Measurements from ENCODE around the gene DNAJA4. TPM values are rescaled to one million over a fixed set of nuclear protein-coding genes. Genes with fewer than 3 reads are reported as not detected.

DNAJA4 gene
- polyA plus RNA-seq, 6 donors from 2014 or later, result 3.1 to 5.3 (median 4.3) TPM

GRCh38 chr15:78317145-78317836 lies 52.9 kb downstream of the DNAJA4 start:
- Mint-ChIP-seq H3K9me3 (no peaks in the 10 kb centered on the region), H3K4me1 (no peaks in the 10 kb centered on the region), H3K36me3 (no peaks in the 10 kb centered on the region), H3K4me3 (no peak overlapping the region), H3K27ac (no peak overlapping the region), H3K27me3 (peaks cover 7 to 28% (median 10%) of the 10 kb centered on the region in 3 donors)
- ATAC-seq (ENCODE audit: low read depth in 2 of 2) (no peak), DNase-seq (no peak)

- H3K36me3 Mint-ChIP-seq, result no peaks in the 10 kb centered on the region
- no peak overlapping the region for H3K4me3 Mint-ChIP-seq
- ATAC-seq (ENCODE audit: low read depth in 2 of 2) (no peak), DNase-seq (no peak)
- H3K27ac Mint-ChIP-seq, result no peak overlapping the region
- H3K9me3 Mint-ChIP-seq, result no peaks in the 10 kb centered on the region
- peaks cover 0 to 9% (median 7%) of the 10 kb centered on the region in 3 donors for H3K27me3 Mint-ChIP-seq
- no peaks in the 10 kb centered on the region for H3K4me1 Mint-ChIP-seq
Observed at GRCh38 chr15:78319588-78319987, 55.2 kb downstream of the DNAJA4 start.

- Mint-ChIP-seq H3K27ac (no peak overlapping the region), H3K4me3 (no peak overlapping the region), H3K27me3 (peaks cover 0 to 10% (median 7%) of the 10 kb centered on the region in 3 donors), H3K9me3 (no peaks in the 10 kb centered on the region), H3K36me3 (no peaks in the 10 kb centered on the region), H3K4me1 (no peaks in the 10 kb centered on the region)
- ATAC-seq (ENCODE audit: low read depth in 2 of 2), result no peak
- DNase-seq, result no peak
Observed at GRCh38 chr15:78320183-78320582, 55.8 kb downstream of the DNAJA4 start.

- no peaks in the 10 kb centered on the region for H3K36me3 Mint-ChIP-seq
- no peaks in the 10 kb centered on the region for H3K4me1 Mint-ChIP-seq
- H3K27ac Mint-ChIP-seq, result no peak overlapping the region
- DNase-seq (no peak), ATAC-seq (ENCODE audit: low read depth in 2 of 2) (no peak)
- no peak overlapping the region for H3K4me3 Mint-ChIP-seq
- H3K9me3 Mint-ChIP-seq, result no peaks in the 10 kb centered on the region
- peaks cover 0 to 10% (median 3%) of the 10 kb centered on the region in 3 donors for H3K27me3 Mint-ChIP-seq
Observed at GRCh38 chr15:78321041-78321570, 56.7 kb downstream of the DNAJA4 start.

GRCh38 chr15:78321786-78322185 lies 57.4 kb downstream of the DNAJA4 start:
- Mint-ChIP-seq H3K27me3 (peaks cover 0 to 10% (median 0%) of the 10 kb centered on the region in 3 donors), H3K4me3 (no peak overlapping the region), H3K27ac (no peak overlapping the region), H3K9me3 (no peaks in the 10 kb centered on the region), H3K4me1 (no peaks in the 10 kb centered on the region), H3K36me3 (no peaks in the 10 kb centered on the region)
- no peak for ATAC-seq (ENCODE audit: low read depth in 2 of 2)
- no peak for DNase-seq

- peak overlapping the region in 1 of 8 donors; percentile 6 for H3K4me3 Mint-ChIP-seq
- no peaks in the 10 kb centered on the region for H3K4me1 Mint-ChIP-seq
- H3K36me3 Mint-ChIP-seq, result no peaks in the 10 kb centered on the region
- DNase-seq (no peak), ATAC-seq (ENCODE audit: low read depth in 2 of 2) (no peak)
- H3K9me3 Mint-ChIP-seq, result no peaks in the 10 kb centered on the region
- H3K27me3 Mint-ChIP-seq, result peaks cover 0 to 10% (median 0%) of the 10 kb centered on the region in 3 donors
- H3K27ac Mint-ChIP-seq, result no peak overlapping the region
Observed at GRCh38 chr15:78322243-78322642, 57.9 kb downstream of the DNAJA4 start.

GRCh38 chr15:78322724-78323521 lies 58.6 kb downstream of the DNAJA4 start:
- H3K36me3 Mint-ChIP-seq, result no peaks in the 10 kb centered on the region
- peak overlapping the region in 1 of 6 donors; percentile 65 for H3K27ac Mint-ChIP-seq
- no peaks in the 10 kb centered on the region for H3K9me3 Mint-ChIP-seq
- DNase-seq (no peak), ATAC-seq (ENCODE audit: low read depth in 2 of 2) (no peak)
- H3K4me3 Mint-ChIP-seq, result no peak overlapping the region
- no peaks in the 10 kb centered on the region for H3K4me1 Mint-ChIP-seq
- peaks cover 0 to 10% (median 0%) of the 10 kb centered on the region in 3 donors for H3K27me3 Mint-ChIP-seq

GRCh38 chr15:78323693-78324092 lies 59.3 kb downstream of the DNAJA4 start:
- H3K36me3 Mint-ChIP-seq, result no peaks in the 10 kb centered on the region
- no peak overlapping the region for H3K27ac Mint-ChIP-seq
- ATAC-seq (ENCODE audit: low read depth in 2 of 2) (no peak), DNase-seq (no peak)
- no peaks in the 10 kb centered on the region for H3K4me1 Mint-ChIP-seq
- H3K9me3 Mint-ChIP-seq, result no peaks in the 10 kb centered on the region
- no peak overlapping the region for H3K4me3 Mint-ChIP-seq
- peaks cover 0 to 10% (median 0%) of the 10 kb centered on the region in 3 donors for H3K27me3 Mint-ChIP-seq

- Mint-ChIP-seq H3K9me3 (no peaks in the 10 kb centered on the region), H3K36me3 (no peaks in the 10 kb centered on the region), H3K27ac (peak overlapping the region in 1 of 6 donors; percentile 87), H3K4me1 (no peaks in the 10 kb centered on the region), H3K27me3 (peaks cover 0 to 11% (median under 1%) of the 10 kb centered on the region in 3 donors), H3K4me3 (no peak overlapping the region)
- no peak for DNase-seq
- no peak for ATAC-seq (ENCODE audit: low read depth in 2 of 2)
Observed at GRCh38 chr15:78324144-78324543, 59.8 kb downstream of the DNAJA4 start.

- no peaks in the 10 kb centered on the region for H3K9me3 Mint-ChIP-seq
- peaks cover 0 to 20% (median 7%) of the 10 kb centered on the region in 3 donors for H3K27me3 Mint-ChIP-seq
- H3K4me1 Mint-ChIP-seq, result no peaks in the 10 kb centered on the region
- H3K36me3 Mint-ChIP-seq, result no peaks in the 10 kb centered on the region
- no peak for DNase-seq
- H3K4me3 Mint-ChIP-seq, result no peak overlapping the region
- no peak for ATAC-seq (ENCODE audit: low read depth in 2 of 2)
- H3K27ac Mint-ChIP-seq, result no peak overlapping the region
Observed at GRCh38 chr15:78325092-78325843, 60.9 kb downstream of the DNAJA4 start.

- H3K36me3 Mint-ChIP-seq, result no peaks in the 10 kb centered on the region
- DNase-seq (no peak), ATAC-seq (ENCODE audit: low read depth in 2 of 2) (no peak)
- H3K9me3 Mint-ChIP-seq, result no peaks in the 10 kb centered on the region
- peak overlapping the region in 1 of 6 donors; percentile 71 for H3K27ac Mint-ChIP-seq
- no peaks in the 10 kb centered on the region for H3K4me1 Mint-ChIP-seq
- peaks cover 0 to 20% (median 7%) of the 10 kb centered on the region in 3 donors for H3K27me3 Mint-ChIP-seq
- H3K4me3 Mint-ChIP-seq, result no peak overlapping the region
Observed at GRCh38 chr15:78327466-78327865, 63.1 kb downstream of the DNAJA4 start.

- peaks cover 7 to 10% (median 9%) of the 10 kb centered on the region in 3 donors for H3K27me3 Mint-ChIP-seq
- ATAC-seq (ENCODE audit: low read depth in 2 of 2), result no peak
- no peaks in the 10 kb centered on the region for H3K4me1 Mint-ChIP-seq
Observed at GRCh38 chr15:78329625-78330024, 65.3 kb downstream of the DNAJA4 start.

More at GRCh38 chr15:78329625-78330024, 65.3 kb downstream of the DNAJA4 start:
- Mint-ChIP-seq H3K4me3 (no peak overlapping the region), H3K27ac (no peak overlapping the region), H3K9me3 (no peaks in the 10 kb centered on the region), H3K36me3 (no peaks in the 10 kb centered on the region)
- no peak for DNase-seq

Data from naive B cell (primary cell).